HG03064 (cell line): ENCODE data around the gene SMAD3.

ENCODE experiments used
- ATAC-seq: cut with Tn5 transposase; IDR thresholded peaks from one replicate; pipeline ENCODE4 v1.9.1; 2021; ENCODE audit warnings: low read depth; ENCODE audit not compliant: unreplicated experiment

The SMAD3 gene

GRCh38 chr15:67190813-67191212 lies 125.4 kb downstream of the SMAD3 start:
- no peak for ATAC-seq

GRCh38 chr15:67192185-67192820 lies 126.9 kb downstream of the SMAD3 start:
- ATAC-seq, result no peak

DNA sequence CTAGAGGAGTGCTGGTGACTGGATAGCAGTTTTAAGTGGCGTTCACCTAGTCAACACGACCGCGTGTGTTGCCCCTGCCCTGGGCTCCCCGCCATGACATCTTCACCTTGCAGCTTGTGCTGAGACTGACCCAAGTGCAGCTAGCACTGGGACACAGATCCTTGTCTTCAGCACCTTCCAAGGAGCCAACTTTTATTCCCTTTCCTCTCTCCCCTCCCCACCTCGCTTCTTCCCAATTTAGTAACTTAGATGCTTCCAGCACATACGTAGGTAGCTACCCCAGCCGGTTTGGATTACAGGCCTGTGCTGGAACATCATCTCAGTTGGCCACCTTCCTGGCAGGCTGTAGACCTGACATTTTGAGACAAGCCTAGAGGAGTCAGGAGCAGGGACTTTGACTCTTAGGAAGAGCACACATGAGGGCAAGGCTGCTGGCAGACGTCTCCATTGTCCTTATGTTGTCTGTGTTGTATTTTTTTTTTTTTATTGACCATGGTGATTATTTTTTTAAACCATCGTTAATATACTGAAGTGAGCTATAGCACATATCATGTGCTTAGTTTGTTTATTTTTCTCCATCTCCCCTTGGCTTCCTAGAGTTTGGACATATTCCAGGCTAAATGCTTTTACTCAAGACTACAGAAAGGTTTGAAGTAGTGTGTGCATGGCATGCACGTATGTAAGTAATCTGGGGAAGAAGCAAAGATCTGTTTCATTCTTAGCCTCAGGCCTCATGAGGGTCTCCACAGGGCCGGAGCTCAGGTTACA lies 128.0 kb downstream of the SMAD3 start:
- no peak for ATAC-seq

DNA sequence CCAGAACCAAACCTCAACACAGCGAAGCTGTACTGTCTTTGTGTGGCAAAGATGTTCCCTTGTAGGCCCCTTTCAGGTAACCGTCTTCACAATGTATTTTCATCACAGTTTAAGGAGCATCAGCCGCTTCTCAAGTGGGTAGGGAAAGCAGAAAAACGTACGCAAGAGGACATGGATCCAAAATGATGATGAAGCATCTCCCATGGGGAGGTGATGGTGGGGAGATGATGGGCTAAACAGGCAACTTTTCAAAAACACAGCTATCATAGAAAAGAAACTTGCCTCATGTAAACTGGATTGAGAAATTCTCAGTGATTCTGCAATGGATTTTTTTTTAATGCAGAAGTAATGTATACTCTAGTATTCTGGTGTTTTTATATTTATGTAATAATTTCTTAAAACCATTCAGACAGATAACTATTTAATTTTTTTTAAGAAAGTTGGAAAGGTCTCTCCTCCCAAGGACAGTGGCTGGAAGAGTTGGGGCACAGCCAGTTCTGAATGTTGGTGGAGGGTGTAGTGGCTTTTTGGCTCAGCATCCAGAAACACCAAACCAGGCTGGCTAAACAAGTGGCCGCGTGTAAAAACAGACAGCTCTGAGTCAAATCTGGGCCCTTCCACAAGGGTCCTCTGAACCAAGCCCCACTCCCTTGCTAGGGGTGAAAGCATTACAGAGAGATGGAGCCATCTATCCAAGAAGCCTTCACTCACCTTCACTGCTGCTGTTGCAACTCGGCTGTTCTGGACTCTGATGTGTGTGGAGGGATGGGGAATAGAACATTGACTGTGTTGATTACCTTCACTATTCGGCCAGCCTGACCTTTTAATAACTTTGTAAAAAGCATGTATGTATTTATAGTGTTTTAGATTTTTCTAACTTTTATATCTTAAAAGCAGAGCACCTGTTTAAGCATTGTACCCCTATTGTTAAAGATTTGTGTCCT lies 129.0 kb downstream of the SMAD3 start:
- ATAC-seq, result no peak

- no peak for ATAC-seq
Measured at GRCh38 chr15:67195305-67195704, 129.9 kb downstream of the SMAD3 start.

- ATAC-seq, result no peak
Measured at GRCh38 chr15:67196222-67196621, 130.8 kb downstream of the SMAD3 start.

- ATAC-seq, result no peak
Measured at GRCh38 chr15:67196672-67197363, 131.4 kb downstream of the SMAD3 start.

DNA sequence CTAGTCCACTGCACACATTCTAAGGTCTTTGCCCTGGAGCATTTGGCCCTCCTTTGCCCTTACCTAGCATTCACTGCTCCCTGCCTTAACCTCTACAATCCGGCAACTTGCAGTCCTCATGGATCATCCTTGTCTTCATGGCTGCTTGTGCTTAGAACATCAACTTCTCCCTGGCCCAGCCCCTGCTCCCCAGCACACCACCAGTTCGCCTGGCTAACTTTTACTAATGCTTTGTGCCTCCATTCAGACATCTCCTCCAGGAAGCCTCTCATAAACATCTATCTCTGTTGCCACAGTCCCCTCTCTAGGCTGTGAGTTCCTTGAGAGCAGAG lies 131.9 kb downstream of the SMAD3 start:
- ATAC-seq, result no peak

GRCh38 chr15:67198157-67198754 lies 132.9 kb downstream of the SMAD3 start:
- no peak for ATAC-seq

DNA sequence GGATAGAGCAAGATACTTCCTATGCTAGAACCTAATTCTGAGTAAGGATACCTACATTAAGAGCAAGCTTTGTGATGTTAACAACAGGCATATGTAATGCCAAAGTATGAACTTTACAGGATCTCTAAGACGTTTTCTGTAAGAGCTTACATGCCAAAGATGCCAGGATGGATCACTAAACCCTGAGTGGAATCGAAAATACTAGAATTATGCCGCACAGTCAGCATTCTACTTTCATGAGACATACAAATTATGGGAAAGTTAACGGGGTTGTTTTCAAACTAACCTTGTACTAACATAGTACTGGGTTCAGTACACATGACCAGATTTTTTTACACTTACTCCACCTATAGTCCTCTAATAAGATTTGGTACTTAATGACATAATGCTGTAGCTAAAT lies 134.0 kb downstream of the SMAD3 start:
- no peak for ATAC-seq

GRCh38 chr15:67199881-67200763 lies 134.7 kb downstream of the SMAD3 start:
- no peak for ATAC-seq

GRCh38 chr15:67201136-67201535 lies 135.7 kb downstream of the SMAD3 start:
- no peak for ATAC-seq

DNA sequence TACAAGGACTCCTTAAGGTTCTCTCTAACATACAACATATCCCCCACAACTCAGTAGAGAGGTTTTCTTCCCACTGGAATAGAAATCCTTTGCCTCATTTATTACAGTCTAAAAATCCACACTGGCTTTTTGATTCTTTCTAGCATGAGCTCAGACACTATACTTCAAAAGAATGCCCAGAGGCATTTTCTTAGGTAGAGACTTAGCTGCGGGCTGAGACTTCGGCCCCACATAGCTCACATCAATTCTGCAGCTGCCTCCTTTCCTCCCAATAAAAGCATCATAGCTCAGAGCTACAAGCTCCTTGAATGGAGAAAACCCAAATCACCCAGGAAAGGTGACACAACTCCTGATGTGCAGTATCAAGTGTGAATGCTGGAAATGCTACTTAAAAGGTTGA lies 136.7 kb downstream of the SMAD3 start:
- no peak for ATAC-seq

GRCh38 chr15:67202991-67203390 lies 137.6 kb downstream of the SMAD3 start:
- ATAC-seq, result no peak

GRCh38 chr15:67207555-67208207 lies 142.3 kb downstream of the SMAD3 start:
- no peak for ATAC-seq

DNA sequence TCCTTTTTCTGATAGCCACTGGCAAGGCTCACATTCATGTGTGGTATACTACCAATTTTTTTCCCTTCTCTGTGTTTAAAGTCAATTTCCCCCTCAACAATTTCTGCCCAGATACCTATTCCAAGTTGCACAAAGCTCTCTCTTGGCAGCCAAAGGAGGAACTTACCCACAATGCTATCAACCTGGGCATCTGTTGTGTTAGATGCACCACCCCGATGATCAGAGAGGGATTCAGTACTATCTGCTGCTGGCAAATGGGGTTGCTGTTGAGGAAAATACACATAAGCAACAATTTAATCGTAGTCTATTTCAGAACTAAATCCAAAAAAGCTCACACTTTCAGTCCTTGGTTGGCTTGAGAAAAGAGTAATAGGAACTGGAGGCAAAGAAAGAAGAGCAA lies 143.0 kb downstream of the SMAD3 start:
- ATAC-seq, result no peak

DNA sequence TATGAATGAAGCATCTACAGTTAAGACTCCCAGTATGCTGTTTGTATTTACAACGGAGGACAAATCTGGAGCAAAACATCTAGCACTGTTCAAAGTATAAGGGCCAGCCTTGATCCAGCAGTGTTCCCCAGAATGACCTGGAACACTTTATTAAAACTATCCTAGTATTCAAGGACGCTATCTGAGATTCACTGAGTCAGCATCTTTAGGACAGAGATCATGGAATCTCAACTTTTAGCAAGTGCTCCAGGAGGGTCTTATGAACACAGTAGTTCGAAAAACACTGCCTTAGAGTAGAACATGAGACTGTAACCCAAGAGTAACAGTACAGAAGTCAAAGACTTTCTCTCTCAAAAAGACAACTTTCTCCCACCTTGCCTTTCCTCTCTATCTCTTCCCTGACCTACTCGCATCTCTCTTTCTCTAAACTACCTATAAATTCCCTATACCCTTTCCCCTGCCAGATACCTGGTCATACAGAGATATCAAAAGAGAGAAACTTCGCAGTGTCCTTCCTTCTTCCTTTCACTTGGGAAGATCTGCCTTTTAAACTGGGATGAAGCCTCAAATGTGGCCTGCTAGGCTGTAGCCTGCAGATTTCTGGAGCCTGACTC lies 145.3 kb downstream of the SMAD3 start:
- ATAC-seq, result no peak

DNA sequence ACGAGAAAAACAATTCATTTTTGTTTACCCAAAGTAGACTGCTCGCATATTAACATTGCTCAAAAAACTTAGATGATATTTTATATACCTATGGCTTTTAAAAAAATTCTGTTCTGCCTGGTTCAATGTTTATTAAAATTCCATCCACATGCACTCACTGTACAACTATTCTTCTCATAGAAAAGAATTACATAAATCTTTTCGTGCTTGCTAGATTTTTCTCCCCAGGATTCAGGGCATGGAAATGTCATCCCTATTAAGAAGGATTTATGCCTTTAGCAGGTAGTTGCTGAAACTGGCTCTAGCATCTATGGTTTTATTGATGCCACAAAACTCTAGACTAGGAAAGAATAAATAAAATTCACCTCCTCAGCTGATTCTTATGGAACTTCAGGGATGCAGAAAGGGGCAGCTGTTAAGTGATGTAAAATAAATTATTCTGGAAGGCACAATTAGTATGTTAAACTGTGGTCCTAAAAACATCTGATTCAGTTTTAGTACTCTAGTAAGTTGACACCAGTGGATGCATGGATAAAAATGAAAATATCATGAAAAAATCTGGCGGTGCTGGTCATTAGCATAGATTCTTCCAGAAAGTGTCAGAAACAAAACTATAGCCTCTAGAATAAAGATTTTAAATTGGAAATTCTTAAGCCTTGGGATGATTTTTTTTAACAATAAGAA lies 147.4 kb downstream of the SMAD3 start:
- ATAC-seq, result no peak
